RWPE2 (cell line): ENCODE results near the gene EFNB1.

Experiments
- ATAC-seq: fragments of 200-7000 bp; cut with Tn5 transposase; 3 replicates; pipeline ENCODE4 v1.9.1; 2021; ENCODE audit warnings: low read depth
- DNase-seq: peaks from one replicate; pipeline ENCODE4 v3.0.0-alpha.2; 2020; ENCODE audit warnings: low spot score
- H3K27ac ChIP-seq: fragments of 450-650 bp; 2 replicates; pipeline ENCODE4 v1.5.1; 2017; ENCODE audit warnings: mild to moderate bottlenecking; ENCODE audit not compliant: poor library complexity, severe bottlenecking
- H3K27me3 ChIP-seq: fragments of 250-450 bp; sonication (Bioruptor Pico); 2 replicates; pipeline ENCODE4 v1.5.1; 2021; ENCODE audit warnings: mild to moderate bottlenecking, moderate library complexity; ENCODE audit not compliant: insufficient read depth, poor library complexity, severe bottlenecking
- H3K36me3 ChIP-seq: fragments of 250-450 bp; sonication (Bioruptor Pico); 2 replicates; pipeline ENCODE4 v1.5.1; 2020; ENCODE audit warnings: low read depth, mild to moderate bottlenecking, moderate library complexity
- H3K4me1 ChIP-seq: fragments of 250-450 bp; sonication (Bioruptor Pico); 2 replicates; pipeline ENCODE4 v1.5.1; 2021; ENCODE audit warnings: mild to moderate bottlenecking, moderate library complexity; ENCODE audit not compliant: insufficient read depth, poor library complexity, severe bottlenecking
- H3K4me3 ChIP-seq: fragments of 250-450 bp; sonication (Bioruptor Pico); 2 replicates; pipeline ENCODE4 v1.5.1; 2021; ENCODE audit warnings: mild to moderate bottlenecking, moderate library complexity; ENCODE audit not compliant: severe bottlenecking
- H3K9me3 ChIP-seq: fragments of 250-450 bp; sonication (Bioruptor Pico); 2 replicates; pipeline ENCODE4 v1.5.1; 2021; ENCODE audit warnings: mild to moderate bottlenecking, moderate library complexity; ENCODE audit not compliant: severe bottlenecking
- CTCF ChIP-seq: fragments of 450-650 bp; IDR thresholded peaks from one replicate; pipeline ENCODE4 v1.5.1; 2017; ENCODE audit warnings: mild to moderate bottlenecking, moderate library complexity; ENCODE audit not compliant: poor library complexity, severe bottlenecking

Gene EFNB1

GRCh38 chrX:68839771-68840170, 10.9 kb downstream of the EFNB1 start:
- peaks cover 30% of the 10 kb centered on the region for H3K4me1 ChIP-seq
- H3K27me3 ChIP-seq, result no peaks in the 10 kb centered on the region
- ATAC-seq, result no peak
- H3K36me3 ChIP-seq, result peaks cover 45% of the 10 kb centered on the region
- no peak overlapping the region for H3K4me3 ChIP-seq
- peak overlapping the region; percentile 83 for H3K27ac ChIP-seq
- no peak for DNase-seq
- no peak for TF ChIP-seq CTCF
- no peaks in the 10 kb centered on the region for H3K9me3 ChIP-seq

- TF ChIP-seq CTCF, result no peak
- DNase-seq (no peak), ATAC-seq (no peak)
- Histone ChIP-seq H3K27me3 (no peaks in the 10 kb centered on the region), H3K27ac (peak overlapping the region; percentile 78), H3K36me3 (peaks cover 44% of the 10 kb centered on the region), H3K4me1 (peaks cover 32% of the 10 kb centered on the region), H3K4me3 (no peak overlapping the region), H3K9me3 (no peaks in the 10 kb centered on the region)
These were observed 11.4 kb downstream of the EFNB1 start for GRCh38 chrX:68840256-68840655.

- H3K27ac ChIP-seq, result peak overlapping the region; percentile 78
- no peaks in the 10 kb centered on the region for H3K9me3 ChIP-seq
- H3K36me3 ChIP-seq, result peaks cover 44% of the 10 kb centered on the region
- ATAC-seq, result no peak
- TF ChIP-seq CTCF, result no peak
- H3K27me3 ChIP-seq, result no peaks in the 10 kb centered on the region
- H3K4me1 ChIP-seq, result peaks cover 32% of the 10 kb centered on the region
- DNase-seq, result no peak
- no peak overlapping the region for H3K4me3 ChIP-seq
These were observed 12.6 kb downstream of the EFNB1 start for GRCh38 chrX:68841251-68842049.

GRCh38 chrX:68842351-68842750, 13.5 kb downstream of the EFNB1 start:
- H3K4me1 ChIP-seq, result peaks cover 32% of the 10 kb centered on the region
- ATAC-seq (peak; percentile 4; the same call in 2 of the 3 replicates), DNase-seq (no peak)
- peak overlapping the region; percentile 78 for H3K27ac ChIP-seq
- no peak overlapping the region for H3K4me3 ChIP-seq
- no peaks in the 10 kb centered on the region for H3K27me3 ChIP-seq
- H3K9me3 ChIP-seq, result no peaks in the 10 kb centered on the region
- peaks cover 38% of the 10 kb centered on the region for H3K36me3 ChIP-seq
- no peak for TF ChIP-seq CTCF

- peaks cover 38% of the 10 kb centered on the region for H3K36me3 ChIP-seq
- H3K27me3 ChIP-seq, result no peaks in the 10 kb centered on the region
- no peak overlapping the region for H3K4me3 ChIP-seq
- ATAC-seq (peak; percentile 24; the same call in 2 of the 3 replicates), DNase-seq (no peak)
- H3K27ac ChIP-seq, result peak overlapping the region; percentile 78
- H3K4me1 ChIP-seq, result peaks cover 32% of the 10 kb centered on the region
- TF ChIP-seq CTCF, result no peak
- H3K9me3 ChIP-seq, result no peaks in the 10 kb centered on the region
These were observed 14.2 kb downstream of the EFNB1 start for GRCh38 chrX:68842781-68843581.
